Esophagus squamous epithelium (tissue), 4 donors: Measurements from ENCODE around the gene GMDS.

Experiments used
- POLR2A ChIP-seq, 4 donors: fragments of 450-650 bp; IDR thresholded peaks; one replicate each; pipeline ENCODE4 v1.6.1; 2017; ENCODE audit warnings: antibody characterized with exemption in 4 of 4, mild to moderate bottlenecking in 4 of 4, moderate library complexity in 3 of 4
- TF ChIP-seq, protein P1 (sequence below), 6 experiments: fragments of 450-650 bp in 4 of 6; fragments of 200-600 bp in 2 of 6; sonication (generic) in 2 of 6; IDR thresholded peaks; one replicate each; pipeline ENCODE4 v1.5.1; 2016 to 2019; ENCODE audit warnings: antibody characterized with exemption in 6 of 6, mild to moderate bottlenecking in 4 of 6, moderate library complexity in 4 of 6

DNA sequence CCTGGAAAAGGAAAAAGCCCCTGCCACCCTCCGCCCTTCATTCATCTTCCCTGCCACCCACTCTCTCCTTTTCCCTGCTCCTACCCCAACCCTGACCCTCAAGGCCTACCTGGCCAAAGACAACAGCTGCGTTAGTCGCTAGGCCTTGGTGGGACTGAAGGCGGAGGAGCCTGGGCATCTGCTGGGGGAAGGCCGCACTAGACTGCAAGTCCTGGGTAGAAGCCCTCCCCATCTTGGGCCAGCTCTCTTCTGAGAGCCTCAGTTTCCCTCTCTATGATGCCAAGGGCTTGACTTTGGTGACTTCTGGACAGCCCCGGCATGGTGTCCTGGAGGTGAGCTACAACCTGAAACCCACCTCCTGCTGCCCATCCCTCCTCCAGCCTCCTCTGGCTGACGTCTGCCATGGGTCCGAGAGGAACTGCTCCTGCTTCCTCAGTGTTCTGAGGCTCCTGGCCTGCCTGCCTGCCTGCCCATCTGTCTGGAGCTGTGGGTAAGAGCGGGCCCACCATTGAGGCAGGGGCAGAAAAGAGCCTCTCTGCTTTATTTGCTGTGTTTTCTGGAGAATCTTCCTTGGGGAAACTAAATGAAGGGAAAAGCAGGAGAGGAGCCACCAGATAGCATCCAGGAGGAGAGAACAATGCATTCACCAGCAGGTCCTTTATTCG is 643.2 kb downstream of the GMDS start:
- TF ChIP-seq, protein P1, sequence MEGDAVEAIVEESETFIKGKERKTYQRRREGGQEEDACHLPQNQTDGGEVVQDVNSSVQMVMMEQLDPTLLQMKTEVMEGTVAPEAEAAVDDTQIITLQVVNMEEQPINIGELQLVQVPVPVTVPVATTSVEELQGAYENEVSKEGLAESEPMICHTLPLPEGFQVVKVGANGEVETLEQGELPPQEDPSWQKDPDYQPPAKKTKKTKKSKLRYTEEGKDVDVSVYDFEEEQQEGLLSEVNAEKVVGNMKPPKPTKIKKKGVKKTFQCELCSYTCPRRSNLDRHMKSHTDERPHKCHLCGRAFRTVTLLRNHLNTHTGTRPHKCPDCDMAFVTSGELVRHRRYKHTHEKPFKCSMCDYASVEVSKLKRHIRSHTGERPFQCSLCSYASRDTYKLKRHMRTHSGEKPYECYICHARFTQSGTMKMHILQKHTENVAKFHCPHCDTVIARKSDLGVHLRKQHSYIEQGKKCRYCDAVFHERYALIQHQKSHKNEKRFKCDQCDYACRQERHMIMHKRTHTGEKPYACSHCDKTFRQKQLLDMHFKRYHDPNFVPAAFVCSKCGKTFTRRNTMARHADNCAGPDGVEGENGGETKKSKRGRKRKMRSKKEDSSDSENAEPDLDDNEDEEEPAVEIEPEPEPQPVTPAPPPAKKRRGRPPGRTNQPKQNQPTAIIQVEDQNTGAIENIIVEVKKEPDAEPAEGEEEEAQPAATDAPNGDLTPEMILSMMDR (IDR thresholded peaks at IDR 0.05): no peak
- no peak for TF ChIP-seq POLR2A (IDR thresholded peaks at IDR 0.05)
